ENCODE results near the gene RXFP4.

RXFP4 gene

GRCh38 chr1:155954645-155955044 lies 13.2 kb downstream of the RXFP4 start:
- in situ Hi-C loops (cut with HindIII; ENCODE audit: low sequenced_read_pairs) = no loop called here

- in situ Hi-C loops (cut with HindIII; ENCODE audit: low sequenced_read_pairs) = no loop called here
Observed at GRCh38 chr1:155957411-155957915, 16.0 kb downstream of the RXFP4 start.

GRCh38 chr1:155960081-155960745 lies 18.8 kb downstream of the RXFP4 start:
- in situ Hi-C loops (cut with HindIII; ENCODE audit: low sequenced_read_pairs) = no loop called here

- in situ Hi-C loops (cut with HindIII; ENCODE audit: low sequenced_read_pairs) = no loop called here
Observed at GRCh38 chr1:155961937-155962336, 20.5 kb downstream of the RXFP4 start.

GRCh38 chr1:155962599-155963211 lies 21.3 kb downstream of the RXFP4 start:
- in situ Hi-C loops (cut with HindIII; ENCODE audit: low sequenced_read_pairs) = no loop called here

- in situ Hi-C loops (cut with HindIII; ENCODE audit: low sequenced_read_pairs) = no loop called here
Observed at GRCh38 chr1:155964193-155964592, 22.8 kb downstream of the RXFP4 start.

- in situ Hi-C loops (cut with HindIII; ENCODE audit: low sequenced_read_pairs) = loop anchor here (5.0 kb wide), 1 partner anchor 46 kb away; no protein-coding TSS in a partner anchor
Observed at GRCh38 chr1:155966135-155966534, 24.7 kb downstream of the RXFP4 start.

- in situ Hi-C loops (cut with HindIII; ENCODE audit: low sequenced_read_pairs) = loop anchor here (5.0 kb wide), 1 partner anchor 46 kb away; no protein-coding TSS in a partner anchor
Observed at GRCh38 chr1:155966750-155967149, 25.3 kb downstream of the RXFP4 start.

- in situ Hi-C loops (cut with HindIII; ENCODE audit: low sequenced_read_pairs) = loop anchor here (5.0 kb wide), 1 partner anchor 45 kb away; no protein-coding TSS in a partner anchor
Observed at GRCh38 chr1:155967341-155968050, 26.1 kb downstream of the RXFP4 start.

GRCh38 chr1:155968051-155968400 lies 26.6 kb downstream of the RXFP4 start:
- in situ Hi-C loops (cut with HindIII; ENCODE audit: low sequenced_read_pairs) = loop anchor here (5.0 kb wide), 1 partner anchor 44 kb away; no protein-coding TSS in a partner anchor

- in situ Hi-C loops (cut with HindIII; ENCODE audit: low sequenced_read_pairs) = loop anchor here (5.0 kb wide), 1 partner anchor 44 kb away; no protein-coding TSS in a partner anchor
Observed at GRCh38 chr1:155968670-155969069, 27.2 kb downstream of the RXFP4 start.

GRCh38 chr1:155969377-155969791 lies 27.9 kb downstream of the RXFP4 start:
- in situ Hi-C loops (cut with HindIII; ENCODE audit: low sequenced_read_pairs) = loop anchor here (5.0 kb wide), 1 partner anchor 43 kb away; no protein-coding TSS in a partner anchor

- in situ Hi-C loops (cut with HindIII; ENCODE audit: low sequenced_read_pairs) = no loop called here
Observed at GRCh38 chr1:155970531-155971167, 29.2 kb downstream of the RXFP4 start.

GRCh38 chr1:155971910-155972809 lies 30.7 kb downstream of the RXFP4 start:
- in situ Hi-C loops (cut with HindIII; ENCODE audit: low sequenced_read_pairs) = no loop called here

- in situ Hi-C loops (cut with HindIII; ENCODE audit: low sequenced_read_pairs) = no loop called here
Observed at GRCh38 chr1:155973723-155974122, 32.3 kb downstream of the RXFP4 start.

GRCh38 chr1:155974208-155975115 lies 33.0 kb downstream of the RXFP4 start:
- in situ Hi-C loops (cut with HindIII; ENCODE audit: low sequenced_read_pairs) = no loop called here

GRCh38 chr1:155975375-155976061 lies 34.1 kb downstream of the RXFP4 start:
- in situ Hi-C loops (cut with HindIII; ENCODE audit: low sequenced_read_pairs) = no loop called here

Measured in endothelial cell of hepatic sinusoid (primary cell).